Kidney (tissue), 14 donors: ENCODE measurements around the gene TLE5. TPM values are rescaled to one million over a fixed set of nuclear protein-coding genes. Genes with fewer than 3 reads are reported as not detected.
A peak's percentile ranks its signal among the peaks of the same experiment; 100 is the strongest.

Experiments
- DNase-seq, 5 donors: peaks; one replicate each; pipeline ENCODE4 v3.0.0-alpha.2; 2013 to 2020
- FAIRE-seq: peaks from 2 replicates; lab custom pipeline; 2012; peaks lifted over from hg19 to GRCh38; lab: Jason Lieb, UNC
- H3K27ac ChIP-seq, 2 donors: one replicate each; pipeline ENCODE4 v1.7.0; 2013; ENCODE audit warnings: low read depth in 2 of 2, low read length in 2 of 2, inconsistent platforms in 1 of 2
- H3K27me3 ChIP-seq: one replicate; pipeline ENCODE4 v1.7.1; 2013; ENCODE audit warnings: low read length, inconsistent platforms; ENCODE audit not compliant: control insufficient read depth, insufficient read depth
- H3K36me3 ChIP-seq, 3 donors: one replicate each; pipeline versions ENCODE4 v1.7.0 to v1.7.1; 2013; ENCODE audit warnings: low read length in 3 of 3, control low read depth in 1 of 3, inconsistent platforms in 1 of 3; ENCODE audit not compliant: insufficient read depth in 3 of 3, control insufficient read depth in 2 of 3
- H3K4me1 ChIP-seq, 3 donors: one replicate each; pipeline versions ENCODE4 v1.7.0 to v1.7.1; 2013; ENCODE audit warnings: low read length in 3 of 3, inconsistent platforms in 1 of 3, low read depth in 1 of 3; ENCODE audit not compliant: control insufficient read depth in 2 of 3, insufficient read depth in 2 of 3
- H3K4me3 ChIP-seq, 3 donors: one replicate each; pipeline versions ENCODE4 v1.7.0 to v1.8.1; 2013; ENCODE audit warnings: low read length in 3 of 3, control low read depth in 1 of 3, inconsistent platforms in 1 of 3
- H3K9ac ChIP-seq, 3 donors: one replicate each; pipeline versions ENCODE4 v1.7.0 to v1.7.1; 2013; ENCODE audit warnings: low read length in 3 of 3, control low read depth in 1 of 3, inconsistent platforms in 1 of 3
- H3K9me3 ChIP-seq, 3 donors: one replicate each; pipeline versions ENCODE4 v1.7.0 to v1.7.1; 2013; ENCODE audit warnings: low read length in 3 of 3, control low read depth in 1 of 3, inconsistent platforms in 1 of 3; ENCODE audit not compliant: control insufficient read depth in 2 of 3, insufficient read depth in 1 of 3
- intact Hi-C: fragments of 100-400 bp; cut with DNase I; formaldehyde crosslinking; loops from one replicate; pipeline ENCODE4 v1.11.1; 2022
- polyA plus RNA-seq: library from polyadenylated mRNA; stranded (reverse); fragments of 350-450 nt; fragmentation: Illumina TruSeq; extraction: RNeasy Lipid Tissue Mini Kit (QIAGEN cat#74804); gene quantifications from one replicate; pipeline ENCODE4 v1.2.3, GENCODE V29; 2014; ENCODE audit warnings: low read depth, low replicate concordance; ENCODE audit not compliant: insufficient read depth
- total RNA-seq: library from RNA; stranded (reverse); fragmentation: NEBNext Ultra II Directional; extraction: Animal tissue kit (Norgen Biotek cat#: 25700); gene quantifications from one replicate; pipeline ENCODE4 v1.2.1, GENCODE V29; 2021
- TF ChIP-seq, protein P1 (sequence below): IDR thresholded peaks from 3 replicates; pipeline ENCODE4 v1.5.1; 2012; ENCODE audit warnings: mild to moderate bottlenecking, moderate library complexity, borderline replicate concordance; ENCODE audit not compliant: insufficient read depth; ENCODE audit errors: extremely low read depth
- donor health status: control.
- donor health status: control.
- donor health status: control.
- donor health status: control.
- donor health status: control.
- donor health status: DM: yes; HTN: yes; CAD: no.
- donor health status: Normal renal cell carcinoma (clear cell type).

TLE5 gene
- total and polyA plus RNA-seq, 2 donors from 2014 or later, result 526 to 580 TPM

DNA sequence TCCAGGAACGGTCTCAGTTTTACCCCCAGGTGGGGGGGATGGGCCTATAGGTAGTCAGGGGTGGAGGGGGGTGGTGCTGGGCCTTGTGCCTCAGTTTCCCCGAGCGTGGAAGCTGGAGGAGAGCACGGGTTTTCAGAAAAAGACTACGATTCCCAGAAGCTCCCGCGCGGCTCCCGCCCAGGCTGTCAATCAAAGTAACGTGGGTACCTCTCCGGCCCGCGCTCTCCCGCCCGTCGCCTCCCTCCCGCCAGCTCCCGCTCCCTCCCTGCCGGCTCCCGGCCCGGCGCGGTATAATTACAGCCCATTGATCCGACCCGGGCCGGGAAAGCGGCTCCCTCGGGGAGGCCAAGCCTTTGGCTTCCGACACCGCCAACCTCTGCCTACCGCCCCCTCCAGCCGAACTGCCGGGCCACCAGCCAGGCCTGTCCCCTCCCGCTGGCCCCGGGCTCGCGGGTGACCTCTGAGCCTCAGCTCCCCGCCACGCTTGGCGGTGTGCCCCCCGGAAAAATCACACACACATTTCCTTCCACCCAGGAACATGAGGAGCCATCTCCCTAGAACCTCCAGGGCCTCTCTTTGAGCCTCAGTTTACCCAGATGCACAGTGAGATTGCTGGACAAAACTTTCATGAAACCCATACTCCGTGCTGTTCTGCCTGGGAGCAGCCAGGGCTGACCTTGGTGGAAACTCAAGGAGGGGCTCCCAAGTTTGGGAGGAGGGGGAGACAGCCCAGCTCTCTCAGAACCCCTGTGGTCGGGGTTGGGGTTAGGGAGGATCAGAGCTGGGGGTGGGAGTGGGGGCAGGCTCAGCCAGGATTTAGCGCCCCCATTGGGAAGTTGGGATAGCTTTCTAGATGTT, 25.9 kb downstream of the TLE5 start:
- Histone ChIP-seq H3K4me1 (peaks cover 3 to 12% (median 8%) of the 10 kb centered on the region in 3 donors), H3K9ac (peak overlapping the region; percentile 10 to 75 (median 62)), H3K27ac (peak overlapping the region; percentile 89 to 97), H3K27me3 (no peaks in the 10 kb centered on the region), H3K4me3 (peak overlapping the region; percentile 70 to 87 (median 78)), H3K36me3 (no peaks in the 10 kb centered on the region), H3K9me3 (no peaks in the 10 kb centered on the region)
- DNase-seq, result peak; percentile 96 to 98 (median 98)
- intact Hi-C loops, result no loop called here
- FAIRE-seq, result no peak
- TF ChIP-seq, protein P1, sequence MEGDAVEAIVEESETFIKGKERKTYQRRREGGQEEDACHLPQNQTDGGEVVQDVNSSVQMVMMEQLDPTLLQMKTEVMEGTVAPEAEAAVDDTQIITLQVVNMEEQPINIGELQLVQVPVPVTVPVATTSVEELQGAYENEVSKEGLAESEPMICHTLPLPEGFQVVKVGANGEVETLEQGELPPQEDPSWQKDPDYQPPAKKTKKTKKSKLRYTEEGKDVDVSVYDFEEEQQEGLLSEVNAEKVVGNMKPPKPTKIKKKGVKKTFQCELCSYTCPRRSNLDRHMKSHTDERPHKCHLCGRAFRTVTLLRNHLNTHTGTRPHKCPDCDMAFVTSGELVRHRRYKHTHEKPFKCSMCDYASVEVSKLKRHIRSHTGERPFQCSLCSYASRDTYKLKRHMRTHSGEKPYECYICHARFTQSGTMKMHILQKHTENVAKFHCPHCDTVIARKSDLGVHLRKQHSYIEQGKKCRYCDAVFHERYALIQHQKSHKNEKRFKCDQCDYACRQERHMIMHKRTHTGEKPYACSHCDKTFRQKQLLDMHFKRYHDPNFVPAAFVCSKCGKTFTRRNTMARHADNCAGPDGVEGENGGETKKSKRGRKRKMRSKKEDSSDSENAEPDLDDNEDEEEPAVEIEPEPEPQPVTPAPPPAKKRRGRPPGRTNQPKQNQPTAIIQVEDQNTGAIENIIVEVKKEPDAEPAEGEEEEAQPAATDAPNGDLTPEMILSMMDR, result no peak

DNA sequence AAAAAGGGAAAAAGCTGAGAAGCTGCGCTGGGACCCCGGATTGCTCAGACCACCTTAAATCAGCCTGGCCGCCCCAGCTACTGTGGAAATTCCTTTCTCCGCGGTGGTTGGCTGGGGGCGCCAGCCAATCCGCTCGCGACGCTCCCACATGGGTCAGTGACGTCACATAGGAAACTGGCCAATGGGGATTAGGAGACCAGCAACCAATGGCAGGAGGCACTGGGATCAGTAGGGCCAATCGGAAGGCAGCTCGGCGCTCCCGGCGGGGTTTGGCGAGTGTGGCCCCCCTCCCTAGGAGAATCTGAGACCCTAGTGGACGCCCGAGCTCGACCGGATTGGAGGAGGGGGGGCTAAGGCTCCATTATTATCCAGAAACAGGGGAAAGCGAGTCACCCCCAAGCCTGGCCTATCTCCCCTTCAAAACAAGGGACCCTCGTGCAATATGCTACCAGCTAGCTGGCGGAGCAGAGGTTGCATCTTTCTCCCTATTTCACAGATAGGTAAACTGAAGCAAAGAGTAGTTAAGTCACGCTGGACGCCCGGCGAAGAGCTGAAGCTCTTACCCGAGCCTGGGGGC, 26.7 kb downstream of the TLE5 start:
- FAIRE-seq (peak; percentile 98), DNase-seq (peak; percentile 99 to 100 (median 100))
- TF ChIP-seq, protein P1, result no peak
- Histone ChIP-seq H3K27me3 (no peaks in the 10 kb centered on the region), H3K9ac (peak overlapping the region in 2 of 3 donors; percentile 62 to 75), H3K9me3 (no peaks in the 10 kb centered on the region), H3K4me3 (peak overlapping the region; percentile 70 to 87 (median 78)), H3K36me3 (no peaks in the 10 kb centered on the region), H3K27ac (peak overlapping the region; percentile 89 to 97), H3K4me1 (peaks cover 3 to 12% (median 8%) of the 10 kb centered on the region in 3 donors)
- intact Hi-C loops, result no loop called here

DNA sequence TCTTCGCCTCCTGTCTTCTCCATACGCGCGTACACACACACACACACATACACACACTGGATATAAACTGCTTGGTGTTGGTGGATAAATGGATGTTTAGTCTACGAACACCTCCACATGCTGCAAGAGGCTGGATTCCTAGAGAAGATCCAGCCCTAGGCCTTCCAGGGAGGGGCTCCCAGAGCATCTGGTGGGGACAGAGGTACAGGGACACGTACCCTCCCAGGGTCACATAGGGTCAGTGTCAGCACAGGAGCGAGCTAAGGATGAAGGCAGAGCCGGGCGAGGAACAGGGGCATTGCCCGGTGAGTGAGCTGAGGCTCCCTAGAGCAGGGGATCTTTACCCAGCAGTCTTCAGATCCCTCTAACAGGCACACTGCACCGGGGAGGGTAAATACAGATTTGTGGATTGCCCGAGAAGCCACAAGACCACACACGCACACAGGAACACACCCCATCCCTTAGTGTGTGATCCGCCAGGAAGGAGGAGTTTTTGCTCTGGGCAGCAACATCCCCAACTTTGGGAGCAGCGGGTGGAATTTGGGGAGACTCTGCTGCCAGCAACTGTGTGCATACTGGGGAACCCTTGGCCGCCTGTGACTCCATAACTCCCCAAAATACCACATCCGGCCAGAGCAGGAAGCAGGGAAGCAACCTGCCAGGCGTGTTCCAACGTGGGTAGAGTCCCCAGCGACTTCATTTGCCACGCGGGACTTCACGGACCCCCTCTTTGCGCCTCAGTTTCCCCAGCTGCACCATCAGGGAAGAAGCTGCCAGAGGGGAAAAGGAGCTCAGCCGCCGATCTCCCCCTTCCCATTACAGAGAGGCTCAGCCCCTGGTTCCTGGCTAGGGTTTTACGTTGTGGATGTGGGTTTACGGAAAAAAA, 27.4 kb downstream of the TLE5 start:
- Histone ChIP-seq H3K4me3 (peak overlapping the region; percentile 5 to 78 (median 56)), H3K9ac (peak overlapping the region in 2 of 3 donors; percentile 69 to 71), H3K27ac (peak overlapping the region in 1 of 2 donors; percentile 65), H3K36me3 (no peaks in the 10 kb centered on the region), H3K27me3 (no peaks in the 10 kb centered on the region), H3K9me3 (no peaks in the 10 kb centered on the region), H3K4me1 (peaks cover 3 to 12% (median 8%) of the 10 kb centered on the region in 3 donors)
- FAIRE-seq (no peak), DNase-seq (peak in 3 of 5 donors; percentile 42 to 70 (median 51))
- TF ChIP-seq, protein P1, result no peak
- intact Hi-C loops, result no loop called here
